HFFc6 (cell line): ENCODE data around the gene GM2A. TPM values are rescaled to one million over a fixed set of nuclear protein-coding genes. Genes with fewer than 3 reads are reported as not detected.

Source experiments
- DNase-seq: peaks from one replicate; pipeline ENCODE4 v3.0.0-alpha.2; 2018
- H3K27ac Mint-ChIP-seq: 2 replicates; pipeline ENCODE4 v1.8.0; 2020; ENCODE audit warnings: mild to moderate bottlenecking, mixed read lengths
- H3K27me3 Mint-ChIP-seq: 2 replicates; pipeline ENCODE4 v1.8.0; 2021; ENCODE audit warnings: mild to moderate bottlenecking, moderate library complexity, mixed read lengths; ENCODE audit not compliant: insufficient read depth
- H3K36me3 Mint-ChIP-seq: 2 replicates; pipeline ENCODE4 v1.8.0; 2021; ENCODE audit warnings: low read depth, mixed read lengths
- H3K4me1 Mint-ChIP-seq: 2 replicates; pipeline ENCODE4 v1.8.0; 2020; ENCODE audit warnings: low read depth, mixed read lengths
- H3K4me3 Mint-ChIP-seq: 2 replicates; pipeline ENCODE4 v1.8.0; 2020; ENCODE audit warnings: mild to moderate bottlenecking, moderate library complexity, mixed read lengths
- H3K9me3 Mint-ChIP-seq: 2 replicates; pipeline ENCODE4 v1.8.0; 2020; ENCODE audit warnings: mild to moderate bottlenecking, mixed read lengths
- total RNA-seq, 6 experiments: library from RNA; stranded (reverse); fragmentation: NEBNext Ultra II Directional; extraction: Animal tissue kit (Norgen Biotek cat#: 25700); gene quantifications; 2 replicates in 1 of 6; 3 replicates in 5 of 6; pipeline ENCODE4 v1.2.3, GENCODE V29; 2021
- TF ChIP-seq, protein P1 (sequence below): fragments of 200-600 bp; sonication (generic); IDR thresholded peaks from 2 replicates; pipeline ENCODE4 v1.5.0; 2021; ENCODE audit warnings: antibody characterized with exemption, mild to moderate bottlenecking

GM2A gene
- total RNA-seq, 6 experiments from 2014 or later = 26.0 to 34.8 (median 28.5) TPM

DNA sequence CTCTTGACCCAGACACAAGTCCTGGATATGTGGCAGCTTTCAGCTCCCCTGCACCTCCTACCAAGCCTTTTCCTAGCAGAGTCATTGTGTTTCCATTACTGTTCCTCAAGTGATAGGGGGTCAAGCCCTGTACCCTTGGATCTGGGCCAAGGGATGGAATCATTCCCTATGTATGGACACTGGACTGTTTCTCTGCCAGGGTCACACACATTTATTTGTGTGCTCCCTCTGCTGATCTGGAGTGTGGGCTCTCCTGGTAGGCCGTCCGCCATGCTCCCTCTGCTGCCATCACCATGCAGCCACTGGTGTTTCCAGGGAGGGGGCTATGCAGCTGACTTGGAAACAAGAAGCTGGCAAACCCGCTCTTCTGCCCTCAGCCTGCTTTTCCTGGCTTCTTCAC is 9.5 kb downstream of the GM2A start:
- Mint-ChIP-seq H3K4me1 (peaks cover 37% of the 10 kb centered on the region), H3K36me3 (peaks cover 17% of the 10 kb centered on the region), H3K27ac (no peak overlapping the region), H3K27me3 (no peaks in the 10 kb centered on the region), H3K9me3 (no peaks in the 10 kb centered on the region), H3K4me3 (no peak overlapping the region)
- TF ChIP-seq, protein P1, sequence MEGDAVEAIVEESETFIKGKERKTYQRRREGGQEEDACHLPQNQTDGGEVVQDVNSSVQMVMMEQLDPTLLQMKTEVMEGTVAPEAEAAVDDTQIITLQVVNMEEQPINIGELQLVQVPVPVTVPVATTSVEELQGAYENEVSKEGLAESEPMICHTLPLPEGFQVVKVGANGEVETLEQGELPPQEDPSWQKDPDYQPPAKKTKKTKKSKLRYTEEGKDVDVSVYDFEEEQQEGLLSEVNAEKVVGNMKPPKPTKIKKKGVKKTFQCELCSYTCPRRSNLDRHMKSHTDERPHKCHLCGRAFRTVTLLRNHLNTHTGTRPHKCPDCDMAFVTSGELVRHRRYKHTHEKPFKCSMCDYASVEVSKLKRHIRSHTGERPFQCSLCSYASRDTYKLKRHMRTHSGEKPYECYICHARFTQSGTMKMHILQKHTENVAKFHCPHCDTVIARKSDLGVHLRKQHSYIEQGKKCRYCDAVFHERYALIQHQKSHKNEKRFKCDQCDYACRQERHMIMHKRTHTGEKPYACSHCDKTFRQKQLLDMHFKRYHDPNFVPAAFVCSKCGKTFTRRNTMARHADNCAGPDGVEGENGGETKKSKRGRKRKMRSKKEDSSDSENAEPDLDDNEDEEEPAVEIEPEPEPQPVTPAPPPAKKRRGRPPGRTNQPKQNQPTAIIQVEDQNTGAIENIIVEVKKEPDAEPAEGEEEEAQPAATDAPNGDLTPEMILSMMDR = no peak
- DNase-seq = no peak

DNA sequence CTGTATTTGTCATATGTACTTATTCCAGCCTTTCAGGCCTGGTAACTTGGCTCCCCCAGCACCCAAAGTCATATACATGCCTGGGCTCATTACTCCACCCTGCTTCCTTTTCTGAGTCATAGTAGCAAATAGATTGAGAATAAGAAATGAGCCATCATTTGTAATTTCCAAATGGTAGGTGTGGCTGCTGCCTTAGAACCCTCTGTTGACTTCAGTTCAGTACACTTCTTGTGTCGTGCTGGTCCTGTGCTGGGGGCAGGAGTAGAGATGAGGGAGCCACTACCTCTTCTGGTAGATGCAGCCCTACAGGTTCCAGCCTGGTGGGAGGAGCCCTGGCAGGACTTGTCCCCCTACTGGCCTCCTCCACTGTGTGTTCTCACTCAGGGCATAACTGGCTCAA is 11.1 kb downstream of the GM2A start:
- Mint-ChIP-seq H3K36me3 (peaks cover 21% of the 10 kb centered on the region), H3K4me1 (peaks cover 30% of the 10 kb centered on the region), H3K9me3 (no peaks in the 10 kb centered on the region), H3K27ac (peak overlapping the region; percentile 93), H3K27me3 (no peaks in the 10 kb centered on the region; the same call in 1 of the 2 replicates), H3K4me3 (peak overlapping the region; percentile 28; the same call in 1 of the 2 replicates)
- TF ChIP-seq, protein P1 = no peak
- DNase-seq = peak; percentile 57

DNA sequence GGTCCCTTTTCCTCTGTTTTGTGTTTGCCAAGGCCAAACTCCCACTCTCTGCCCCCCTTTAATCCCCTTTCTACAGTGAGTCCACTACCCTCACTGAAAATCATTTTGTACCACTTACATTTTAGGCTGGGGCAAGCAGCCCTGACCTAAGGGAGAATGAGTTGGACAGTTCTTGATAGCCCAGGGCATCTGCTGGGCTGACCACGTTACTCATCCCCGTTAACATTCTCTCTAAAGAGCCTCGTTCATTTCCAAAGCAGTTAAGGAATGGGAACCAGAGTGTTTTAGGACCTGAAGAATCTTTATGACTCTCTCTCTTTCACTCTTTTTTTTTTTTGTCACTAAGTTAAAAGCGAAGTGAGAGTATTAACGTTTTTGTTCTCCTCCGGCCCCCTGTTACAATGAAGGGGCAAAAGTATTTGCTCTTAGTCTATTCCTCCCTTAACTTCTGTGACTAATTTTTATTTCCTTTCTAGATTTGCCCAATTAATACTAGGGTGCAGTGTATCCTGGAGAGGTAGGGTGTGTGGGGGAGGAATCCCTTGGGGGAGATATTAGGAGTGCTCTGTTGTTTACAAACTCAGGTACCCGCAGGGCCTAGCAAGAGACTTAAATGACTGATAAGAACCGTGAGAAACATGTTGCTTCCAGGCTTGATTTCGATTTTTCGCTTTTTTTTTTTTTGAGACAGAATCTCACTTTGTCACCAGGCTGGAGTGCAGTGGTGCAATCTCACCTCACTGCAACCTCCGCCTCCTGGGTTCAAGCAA is 14.7 kb downstream of the GM2A start:
- TF ChIP-seq, protein P1 = no peak
- peak overlapping the region; percentile 53; the same call in 1 of the 2 replicates for H3K27ac Mint-ChIP-seq

DNA sequence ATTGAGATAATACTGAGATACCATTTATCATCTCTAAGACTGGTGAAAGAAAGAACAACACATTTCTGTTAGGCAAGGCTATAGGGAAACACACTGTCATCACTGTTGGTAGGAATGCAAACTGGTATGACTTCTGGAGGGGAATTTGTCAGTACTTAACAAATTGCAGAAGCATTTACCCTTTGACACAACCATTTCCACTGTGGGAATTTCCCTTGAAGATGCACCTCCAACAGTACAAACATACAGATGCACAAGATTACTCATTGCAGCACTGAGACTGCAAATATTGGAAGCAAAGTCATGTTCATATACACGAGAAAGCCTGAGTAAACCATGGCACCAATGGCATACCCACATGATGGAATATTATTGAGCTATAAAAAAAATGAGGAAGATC is 17.6 kb downstream of the GM2A start:
- H3K36me3 Mint-ChIP-seq = peaks cover 12% of the 10 kb centered on the region; the same call in 1 of the 2 replicates
- TF ChIP-seq, protein P1 = no peak
- peaks cover 12% of the 10 kb centered on the region for H3K4me1 Mint-ChIP-seq
- no peaks in the 10 kb centered on the region for H3K9me3 Mint-ChIP-seq
- DNase-seq = peak; percentile 79
- H3K27me3 Mint-ChIP-seq = peaks cover 2% of the 10 kb centered on the region
- no peak overlapping the region for H3K27ac Mint-ChIP-seq
- H3K4me3 Mint-ChIP-seq = no peak overlapping the region

More for the DNA sequence above, 14.7 kb downstream of the GM2A start:
- H3K9me3 Mint-ChIP-seq = no peaks in the 10 kb centered on the region
- H3K27me3 Mint-ChIP-seq = no peaks in the 10 kb centered on the region; the same call in 1 of the 2 replicates
- peak overlapping the region; percentile 10; the same call in 1 of the 2 replicates for H3K4me3 Mint-ChIP-seq
- H3K36me3 Mint-ChIP-seq = peaks cover 21% of the 10 kb centered on the region
- H3K4me1 Mint-ChIP-seq = peaks cover 30% of the 10 kb centered on the region
- peak; percentile 64 for DNase-seq

DNA sequence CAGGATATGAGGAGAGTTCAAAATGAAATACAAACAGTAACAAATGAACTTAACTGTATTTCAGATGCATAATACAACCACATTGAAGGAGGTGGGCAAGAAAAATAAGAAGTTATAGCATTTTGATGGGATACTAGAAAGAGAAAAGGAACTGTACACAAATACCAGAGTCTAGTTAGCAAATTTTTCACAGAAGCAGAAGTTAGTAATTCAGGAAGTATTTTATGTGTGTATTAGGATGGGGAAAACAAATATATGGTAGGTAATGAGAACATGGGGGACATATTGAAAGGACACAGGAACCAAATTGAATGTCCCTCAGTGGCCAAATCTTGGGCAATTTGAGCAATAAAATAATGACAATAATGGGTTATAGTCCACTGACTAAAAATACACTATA is 18.4 kb downstream of the GM2A start:
- DNase-seq = no peak
- H3K36me3 Mint-ChIP-seq = peaks cover 12% of the 10 kb centered on the region; the same call in 1 of the 2 replicates
- peaks cover 2% of the 10 kb centered on the region for H3K27me3 Mint-ChIP-seq
- TF ChIP-seq, protein P1 = no peak
- H3K4me1 Mint-ChIP-seq = peaks cover 12% of the 10 kb centered on the region
- H3K27ac Mint-ChIP-seq = no peak overlapping the region
- H3K4me3 Mint-ChIP-seq = no peak overlapping the region
- H3K9me3 Mint-ChIP-seq = no peaks in the 10 kb centered on the region
